HUES64 (cell line): ENCODE results near the gene USP35.

Experiments used
- H3K27ac ChIP-seq: 2 replicates; pipeline ENCODE4 v1.7.0; 2013; ENCODE audit warnings: low read depth, low read length, inconsistent platforms
- H3K27me3 ChIP-seq: 2 replicates; pipeline ENCODE4 v1.6.1; 2013; ENCODE audit warnings: mild to moderate bottlenecking, low read length; ENCODE audit not compliant: insufficient read depth
- H3K36me3 ChIP-seq: 2 replicates; pipeline ENCODE4 v1.6.1; 2013; ENCODE audit warnings: mild to moderate bottlenecking, low read length; ENCODE audit not compliant: insufficient read depth
- H3K4me1 ChIP-seq: 2 replicates; pipeline ENCODE4 v1.6.1; 2013; ENCODE audit warnings: mild to moderate bottlenecking, low read length, moderate library complexity; ENCODE audit not compliant: insufficient read depth
- H3K4me3 ChIP-seq: 2 replicates; pipeline ENCODE4 v1.5.1; 2013; ENCODE audit warnings: mild to moderate bottlenecking, low read length, moderate library complexity
- H3K9ac ChIP-seq: 2 replicates; pipeline ENCODE4 v1.6.1; 2013; ENCODE audit warnings: mild to moderate bottlenecking, low read depth, low read length
- H3K9me3 ChIP-seq: 2 replicates; pipeline ENCODE4 v1.6.1; 2013; ENCODE audit warnings: low read depth, low read length; ENCODE audit not compliant: insufficient read depth
- WGBS: fragments of 150-250, 120-280 bp; methylation state at CpG from one replicate; pipeline ENCODE4 v1.1.7; 2013; ENCODE audit warnings: missing lambda C conversion rate; 5-methylcytosine and 5-hydroxymethylcytosine counted together

Gene USP35

GRCh38 chr11:78156127-78156844 lies 32.4 kb upstream of the USP35 start:
- no peaks in the 10 kb centered on the region for H3K9me3 ChIP-seq
- no peak overlapping the region for H3K27ac ChIP-seq

GRCh38 chr11:78158987-78159652 lies 29.6 kb upstream of the USP35 start:
- H3K27ac ChIP-seq: no peak overlapping the region
- H3K27me3 ChIP-seq: no peaks in the 10 kb centered on the region
- no peaks in the 10 kb centered on the region for H3K9me3 ChIP-seq
- no peaks in the 10 kb centered on the region; the same call in 1 of the 2 replicates for H3K4me1 ChIP-seq
- H3K4me3 ChIP-seq: no peak overlapping the region
- no peak overlapping the region for H3K9ac ChIP-seq
- no peaks in the 10 kb centered on the region for H3K36me3 ChIP-seq
- WGBS: 82% methylated on average over 4 of the region's 6 CpGs

More at GRCh38 chr11:78156127-78156844, 32.4 kb upstream of the USP35 start:
- H3K9ac ChIP-seq: no peak overlapping the region
- H3K4me3 ChIP-seq: no peak overlapping the region
- no peaks in the 10 kb centered on the region; the same call in 1 of the 2 replicates for H3K4me1 ChIP-seq
- no peaks in the 10 kb centered on the region for H3K27me3 ChIP-seq
- 92% methylated on average over 5 of the region's 6 CpGs for WGBS
- H3K36me3 ChIP-seq: peaks cover 4% of the 10 kb centered on the region; the same call in 1 of the 2 replicates

GRCh38 chr11:78160557-78160956 lies 28.2 kb upstream of the USP35 start:
- no peak overlapping the region for H3K27ac ChIP-seq
- no peaks in the 10 kb centered on the region for H3K36me3 ChIP-seq
- H3K27me3 ChIP-seq: no peaks in the 10 kb centered on the region
- WGBS: 87% methylated on average over 1 of the region's 1 CpG
- no peak overlapping the region for H3K4me3 ChIP-seq
- H3K4me1 ChIP-seq: no peaks in the 10 kb centered on the region; the same call in 1 of the 2 replicates
- H3K9me3 ChIP-seq: no peaks in the 10 kb centered on the region
- no peak overlapping the region for H3K9ac ChIP-seq

- Histone ChIP-seq H3K4me3 (no peak overlapping the region), H3K36me3 (no peaks in the 10 kb centered on the region), H3K27ac (no peak overlapping the region), H3K9me3 (no peaks in the 10 kb centered on the region), H3K9ac (no peak overlapping the region), H3K4me1 (no peaks in the 10 kb centered on the region; the same call in 1 of the 2 replicates), H3K27me3 (no peaks in the 10 kb centered on the region)
- WGBS: 97% methylated on average over 2 of the region's 2 CpGs
Observed at GRCh38 chr11:78161346-78161745, 27.4 kb upstream of the USP35 start.

GRCh38 chr11:78161962-78162371 lies 26.8 kb upstream of the USP35 start:
- no peak overlapping the region for H3K4me3 ChIP-seq
- H3K36me3 ChIP-seq: no peaks in the 10 kb centered on the region
- no peak overlapping the region for H3K9ac ChIP-seq
- H3K27me3 ChIP-seq: no peaks in the 10 kb centered on the region
- no peak overlapping the region for H3K27ac ChIP-seq
- H3K4me1 ChIP-seq: no peaks in the 10 kb centered on the region
- 92% methylated on average over 4 of the region's 5 CpGs for WGBS
- H3K9me3 ChIP-seq: no peaks in the 10 kb centered on the region

- H3K27me3 ChIP-seq: no peaks in the 10 kb centered on the region
- no peaks in the 10 kb centered on the region for H3K36me3 ChIP-seq
- no peaks in the 10 kb centered on the region for H3K9me3 ChIP-seq
- H3K27ac ChIP-seq: no peak overlapping the region
- H3K9ac ChIP-seq: no peak overlapping the region
- H3K4me3 ChIP-seq: no peak overlapping the region
- no peaks in the 10 kb centered on the region for H3K4me1 ChIP-seq
- WGBS: 92% methylated on average over 2 of the region's 2 CpGs
Observed at GRCh38 chr11:78163828-78164227, 24.9 kb upstream of the USP35 start.

- H3K9ac ChIP-seq: no peak overlapping the region
- 92% methylated on average over 1 of the region's 2 CpGs for WGBS
- no peaks in the 10 kb centered on the region for H3K4me1 ChIP-seq
- H3K27ac ChIP-seq: no peak overlapping the region
- no peaks in the 10 kb centered on the region for H3K27me3 ChIP-seq
- no peaks in the 10 kb centered on the region for H3K36me3 ChIP-seq
- no peak overlapping the region for H3K4me3 ChIP-seq
- no peaks in the 10 kb centered on the region for H3K9me3 ChIP-seq
Observed at GRCh38 chr11:78164471-78164870, 24.2 kb upstream of the USP35 start.

- Histone ChIP-seq H3K4me1 (no peaks in the 10 kb centered on the region), H3K27me3 (no peaks in the 10 kb centered on the region), H3K9me3 (no peaks in the 10 kb centered on the region), H3K27ac (no peak overlapping the region), H3K4me3 (no peak overlapping the region), H3K36me3 (no peaks in the 10 kb centered on the region), H3K9ac (no peak overlapping the region)
- WGBS: 88% methylated on average over 6 of the region's 6 CpGs
Observed at GRCh38 chr11:78166855-78167469, 21.8 kb upstream of the USP35 start.

- Histone ChIP-seq H3K27me3 (no peaks in the 10 kb centered on the region), H3K9me3 (no peaks in the 10 kb centered on the region), H3K27ac (no peak overlapping the region), H3K36me3 (no peaks in the 10 kb centered on the region), H3K4me1 (no peaks in the 10 kb centered on the region), H3K4me3 (no peak overlapping the region), H3K9ac (no peak overlapping the region)
- WGBS: 83% methylated on average over 17 of the region's 17 CpGs
Observed at GRCh38 chr11:78168539-78169477, 19.9 kb upstream of the USP35 start.

- H3K9me3 ChIP-seq: no peaks in the 10 kb centered on the region
- H3K9ac ChIP-seq: no peak overlapping the region
- H3K4me3 ChIP-seq: no peak overlapping the region
- no peaks in the 10 kb centered on the region for H3K4me1 ChIP-seq
- no peak overlapping the region for H3K27ac ChIP-seq
- no peaks in the 10 kb centered on the region for H3K27me3 ChIP-seq
- WGBS: 94% methylated on average over 11 of the region's 11 CpGs
- H3K36me3 ChIP-seq: no peaks in the 10 kb centered on the region
Observed at GRCh38 chr11:78170413-78170812, 18.3 kb upstream of the USP35 start.
